Astrocyte (in vitro differentiated cells and primary cell): ENCODE results near the gene HNF1A. TPM values are rescaled to one million over a fixed set of nuclear protein-coding genes. Genes with fewer than 3 reads are reported as not detected.
"Not testable (repeated sequence)": the region's sequence is repeated elsewhere in the genome, so short reads cannot be mapped to it uniquely, and the experiment has no call there.

Source experiments
- DNase-seq: peaks from one replicate; pipeline ENCODE4 v3.0.0-alpha.2; 2010; ENCODE audit warnings: low read depth
- FAIRE-seq: peaks from 2 replicates; lab custom pipeline; 2011; peaks lifted over from hg19 to GRCh38; lab: Jason Lieb, UNC
- H2AFZ ChIP-seq: 2 replicates; pipeline ENCODE4 v1.6.0; 2012; ENCODE audit warnings: low read depth, low read length, inconsistent platforms
- H3K27ac ChIP-seq: 2 replicates; pipeline ENCODE4 v1.5.1; 2011; ENCODE audit warnings: low read depth, low read length, inconsistent platforms
- H3K27me3 ChIP-seq: 2 replicates; pipeline ENCODE4 v1.6.0; 2011; ENCODE audit warnings: low read length, inconsistent platforms; ENCODE audit not compliant: insufficient read depth
- H3K36me3 ChIP-seq: 2 replicates; pipeline ENCODE4 v1.5.1; 2011; ENCODE audit warnings: low read length, inconsistent platforms; ENCODE audit not compliant: insufficient read depth
- H3K4me1 ChIP-seq: 2 replicates; pipeline ENCODE4 v1.5.1; 2011; ENCODE audit warnings: low read length, inconsistent platforms; ENCODE audit not compliant: insufficient read depth
- H3K4me2 ChIP-seq: 2 replicates; pipeline ENCODE4 v1.6.0; 2012; ENCODE audit warnings: low read length, inconsistent platforms
- H3K4me3 ChIP-seq: 2 replicates; pipeline ENCODE4 v1.5.1; 2011; ENCODE audit warnings: low read depth, mild to moderate bottlenecking, low read length, inconsistent platforms; ENCODE audit not compliant: insufficient read depth
- H3K79me2 ChIP-seq: 2 replicates; pipeline ENCODE4 v1.6.0; 2012; ENCODE audit warnings: mild to moderate bottlenecking, low read length, inconsistent platforms; ENCODE audit not compliant: insufficient read depth
- H3K9ac ChIP-seq: 2 replicates; pipeline ENCODE4 v1.6.0; 2012; ENCODE audit warnings: mild to moderate bottlenecking, low read length, inconsistent platforms
- H3K9me3 ChIP-seq: 2 replicates; pipeline ENCODE4 v1.5.1; 2012; ENCODE audit warnings: low read depth, mild to moderate bottlenecking, low read length, inconsistent platforms; ENCODE audit not compliant: insufficient read depth
- H4K20me1 ChIP-seq: 2 replicates; pipeline ENCODE4 v1.6.0; 2012; ENCODE audit warnings: low read length, inconsistent platforms; ENCODE audit not compliant: insufficient read depth
- H3K27ac Mint-ChIP-seq: one replicate; pipeline ENCODE4 v1.8.0; 2021; ENCODE audit warnings: mild to moderate bottlenecking, mixed read lengths; ENCODE audit not compliant: unreplicated experiment
- H3K27me3 Mint-ChIP-seq: one replicate; pipeline ENCODE4 v1.8.0; 2021; ENCODE audit warnings: low read depth, mixed read lengths; ENCODE audit not compliant: unreplicated experiment
- H3K36me3 Mint-ChIP-seq: one replicate; pipeline ENCODE4 v1.8.0; 2021; ENCODE audit warnings: low read depth, mixed read lengths; ENCODE audit not compliant: unreplicated experiment
- H3K4me1 Mint-ChIP-seq: one replicate; pipeline ENCODE4 v1.8.0; 2021; ENCODE audit warnings: low read depth, mixed read lengths; ENCODE audit not compliant: unreplicated experiment
- H3K4me3 Mint-ChIP-seq: one replicate; pipeline ENCODE4 v1.8.0; 2021; ENCODE audit warnings: mild to moderate bottlenecking, moderate library complexity, mixed read lengths; ENCODE audit not compliant: unreplicated experiment
- H3K9me3 Mint-ChIP-seq: one replicate; pipeline ENCODE4 v1.8.0; 2021; ENCODE audit warnings: mild to moderate bottlenecking, mixed read lengths; ENCODE audit not compliant: unreplicated experiment
- CTCF ChIP-seq: IDR thresholded peaks from 2 replicates; pipeline ENCODE4 v1.5.1; 2011; ENCODE audit warnings: low read depth, mild to moderate bottlenecking, inconsistent platforms, low read length, moderate library complexity; ENCODE audit not compliant: insufficient read depth
- EZH2 ChIP-seq: IDR thresholded peaks from 2 replicates; pipeline ENCODE4 v1.6.1; 2012; ENCODE audit warnings: mild to moderate bottlenecking, low read length, inconsistent platforms; ENCODE audit not compliant: insufficient read depth
- total RNA-seq: library from RNA; stranded (reverse); gene quantifications from 2 replicates; pipeline ENCODE4 v1.2.1, GENCODE V29; 2021

HNF1A gene
- total RNA-seq, 1 donor from 2014 or later, result not detected

GRCh38 chr12:120944645-120945217 is 33.6 kb upstream of the HNF1A start:
- Histone ChIP-seq H3K4me2 (no peak overlapping the region), H3K4me3 (no peak overlapping the region), H3K36me3 (no peaks in the 10 kb centered on the region), H3K4me1 (no peaks in the 10 kb centered on the region), H2AFZ (no peak overlapping the region), H3K9me3 (no peaks in the 10 kb centered on the region), H3K9ac (no peak overlapping the region), H4K20me1 (no peaks in the 10 kb centered on the region), H3K27me3 (no peaks in the 10 kb centered on the region), H3K27ac (no peak overlapping the region), H3K79me2 (no peaks in the 10 kb centered on the region)
- DNase-seq (no peak), FAIRE-seq (no peak)
- Mint-ChIP-seq H3K4me1 (no peaks in the 10 kb centered on the region), H3K9me3 (peaks cover 8% of the 10 kb centered on the region), H3K4me3 (peak overlapping the region; percentile 54), H3K36me3 (no peaks in the 10 kb centered on the region), H3K27me3 (peaks cover 10% of the 10 kb centered on the region), H3K27ac (no peak overlapping the region)
- TF ChIP-seq CTCF (peak; percentile 71), EZH2 (no peak)

- not testable (repeated sequence) for FAIRE-seq, H3K36me3 ChIP-seq, H3K4me1 Mint-ChIP-seq, H3K4me2 ChIP-seq, DNase-seq, H3K4me3 Mint-ChIP-seq, H3K27ac ChIP-seq, H3K79me2 ChIP-seq, H2AFZ ChIP-seq, H3K27ac Mint-ChIP-seq, H3K4me1 ChIP-seq, H3K9me3 Mint-ChIP-seq, H3K36me3 Mint-ChIP-seq, H3K27me3 ChIP-seq, H3K9ac ChIP-seq, H3K4me3 ChIP-seq, H3K9me3 ChIP-seq, H4K20me1 ChIP-seq
- H3K27me3 Mint-ChIP-seq, result peaks cover 10% of the 10 kb centered on the region
Observed at GRCh38 chr12:120945516-120945915, 32.8 kb upstream of the HNF1A start.

GRCh38 chr12:120950260-120950799 is 28.0 kb upstream of the HNF1A start:
- H3K9me3 ChIP-seq, H3K9me3 Mint-ChIP-seq, H3K79me2 ChIP-seq, FAIRE-seq, H3K4me1 ChIP-seq, DNase-seq, H3K4me3 ChIP-seq, H3K4me3 Mint-ChIP-seq, H2AFZ ChIP-seq, H3K4me2 ChIP-seq, H3K4me1 Mint-ChIP-seq, H3K9ac ChIP-seq, H3K36me3 Mint-ChIP-seq, H3K27ac Mint-ChIP-seq, H3K36me3 ChIP-seq, H3K27me3 Mint-ChIP-seq, H4K20me1 ChIP-seq, H3K27ac ChIP-seq, H3K27me3 ChIP-seq: not testable (repeated sequence)
